Measurements from ENCODE around the gene SLC33A1.
"Not testable (repeated sequence)": the region's sequence is repeated elsewhere in the genome, so short reads cannot be mapped to it uniquely, and the experiment has no call there.

The SLC33A1 gene

DNA sequence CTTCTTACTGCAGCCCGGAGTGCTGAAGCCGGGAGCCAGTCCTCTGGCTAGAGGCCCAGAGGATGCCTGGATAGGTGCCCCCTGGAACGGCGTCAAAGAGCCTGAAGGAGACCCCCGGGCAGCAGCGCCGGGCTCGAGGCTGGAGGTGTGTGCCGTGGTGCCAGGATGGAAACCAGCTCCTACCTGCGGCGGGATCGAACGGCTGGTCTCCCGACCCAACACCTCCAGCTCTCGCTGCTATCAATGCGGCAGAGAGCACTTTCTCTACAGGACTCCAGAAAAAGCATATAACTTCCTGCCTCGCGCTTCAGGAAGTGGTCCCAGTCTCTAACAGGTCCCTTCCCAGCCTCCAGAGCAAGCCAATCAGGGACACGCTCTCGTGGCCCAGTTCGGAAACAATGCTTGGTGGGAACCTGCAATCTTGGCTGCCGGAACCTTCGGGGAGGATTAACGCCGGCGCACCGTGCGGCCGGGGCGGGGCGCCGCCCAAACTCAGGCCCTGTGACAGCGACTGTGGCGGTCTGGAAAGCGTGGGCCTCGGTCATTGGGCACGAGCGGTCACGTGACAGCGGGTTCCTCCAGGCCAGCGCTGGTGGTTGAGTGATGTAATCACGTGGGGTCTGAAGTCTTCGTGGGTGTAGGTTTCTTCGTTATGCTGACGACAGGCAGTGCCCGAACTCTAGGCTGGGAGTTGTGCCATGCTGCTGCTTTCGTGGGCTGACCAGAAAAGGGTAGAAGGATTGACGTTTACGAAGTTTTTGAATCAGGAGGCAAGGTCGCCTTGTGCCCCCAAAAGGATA, at the start of gene SLC33A1:
Gene SLC33A1, minus strand, starts transcription at position 287 of the 800 bp plus-strand sequence. CDS start 430 bp downstream, outside the sequence.
- DNase-seq (ENCODE audit: low spot score) = peak; percentile 99

- DNase-seq (ENCODE audit: low spot score) = no peak
Observed at GRCh38 chr3:155895379-155895900, 41.2 kb upstream of the SLC33A1 start.

GRCh38 chr3:155891321-155891720, 37.1 kb upstream of the SLC33A1 start:
- no peak for DNase-seq (ENCODE audit: low spot score)

- no peak for DNase-seq (ENCODE audit: low spot score)
Observed at GRCh38 chr3:155890671-155891190, 36.5 kb upstream of the SLC33A1 start.

DNA sequence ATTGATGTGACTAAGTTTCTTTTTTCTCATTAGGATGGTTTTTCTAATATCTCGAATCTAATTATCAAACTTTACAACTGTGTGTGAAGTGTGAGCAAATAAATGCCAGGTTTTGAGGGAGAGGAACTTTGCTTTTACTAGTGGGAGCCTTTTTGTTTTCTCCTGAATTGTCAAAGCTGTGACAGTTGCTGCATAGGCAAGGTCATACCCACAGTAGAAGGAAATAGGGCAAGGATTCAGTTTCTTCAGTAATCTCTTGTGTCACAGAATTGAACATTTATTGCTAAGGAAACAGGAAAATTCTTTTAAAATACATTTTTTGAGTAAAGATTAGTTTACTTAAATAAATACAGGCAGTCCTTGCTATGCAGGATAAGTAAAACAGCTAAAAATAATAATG, 35.7 kb upstream of the SLC33A1 start:
- no peak for DNase-seq (ENCODE audit: low spot score)

GRCh38 chr3:155889212-155889611, 35.0 kb upstream of the SLC33A1 start:
- no peak for DNase-seq (ENCODE audit: low spot score)

- no peak for DNase-seq (ENCODE audit: low spot score)
Observed at GRCh38 chr3:155886915-155887314, 32.7 kb upstream of the SLC33A1 start.

- DNase-seq (ENCODE audit: low spot score) = not testable (repeated sequence)
Observed at GRCh38 chr3:155886348-155886747, 32.1 kb upstream of the SLC33A1 start.

- DNase-seq (ENCODE audit: low spot score) = no peak
Observed at GRCh38 chr3:155885292-155885691, 31.1 kb upstream of the SLC33A1 start.

DNA sequence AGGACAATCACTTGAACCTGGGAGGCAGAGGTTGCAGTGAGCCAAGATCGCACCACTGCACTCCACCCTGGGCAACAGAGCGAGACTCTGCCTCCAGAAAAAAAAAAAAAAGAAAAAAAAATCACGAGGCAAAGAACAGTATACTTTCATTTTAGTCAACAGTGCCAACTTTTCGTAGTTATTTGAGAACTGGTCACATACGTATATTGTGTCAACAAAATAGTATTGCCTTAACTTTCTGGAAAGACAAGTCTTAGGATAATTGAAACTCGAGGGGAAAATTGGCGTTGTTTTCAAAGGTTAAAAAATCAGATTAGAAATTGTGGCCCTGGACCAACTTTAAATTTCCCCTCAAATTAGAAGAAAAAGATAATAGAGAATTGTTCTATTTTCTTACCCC, 30.1 kb upstream of the SLC33A1 start:
- no peak for DNase-seq (ENCODE audit: low spot score)

DNA sequence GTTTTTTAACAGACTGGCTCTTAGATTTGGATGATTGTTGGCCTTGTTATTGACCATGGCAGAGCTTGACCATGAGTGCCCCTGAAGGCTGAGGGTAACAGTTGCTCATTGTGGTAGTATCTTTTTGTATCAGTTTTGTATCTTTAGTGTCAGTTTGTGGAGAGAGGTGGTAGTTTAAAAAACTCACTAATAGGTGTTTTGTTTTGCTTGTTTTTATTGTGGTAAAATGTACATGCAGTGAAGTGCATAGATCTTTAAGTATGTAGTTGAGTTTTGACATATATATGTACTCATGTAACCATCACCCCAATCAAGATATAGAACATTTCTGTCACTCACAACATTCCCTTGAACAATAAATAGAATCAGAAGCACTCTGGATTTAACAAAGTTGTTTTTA, 26.1 kb upstream of the SLC33A1 start:
- DNase-seq (ENCODE audit: low spot score) = no peak

DNA sequence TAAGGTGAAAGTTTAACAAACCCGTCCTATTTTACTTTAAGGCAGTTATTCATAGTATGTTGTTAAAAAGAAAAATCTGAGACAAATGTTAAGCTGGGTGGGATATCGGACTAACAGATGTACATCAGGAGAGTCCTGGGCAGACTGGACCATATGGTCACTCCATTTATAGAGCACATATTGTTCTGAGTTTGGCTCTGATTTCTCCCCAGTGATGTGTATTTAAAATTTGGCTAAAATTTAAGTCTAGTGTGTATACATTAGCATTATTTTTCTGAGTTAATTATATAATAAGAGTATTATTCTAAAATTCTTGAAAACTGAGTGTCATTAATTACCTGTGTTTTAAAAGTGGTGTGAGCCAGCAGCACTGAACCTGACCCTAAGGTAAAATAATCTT, 22.3 kb upstream of the SLC33A1 start:
- no peak for DNase-seq (ENCODE audit: low spot score)

- DNase-seq (ENCODE audit: low spot score) = no peak
Observed at GRCh38 chr3:155876037-155876436, 21.8 kb upstream of the SLC33A1 start.

GRCh38 chr3:155872904-155873646, 18.8 kb upstream of the SLC33A1 start:
- DNase-seq (ENCODE audit: low spot score) = no peak

DNA sequence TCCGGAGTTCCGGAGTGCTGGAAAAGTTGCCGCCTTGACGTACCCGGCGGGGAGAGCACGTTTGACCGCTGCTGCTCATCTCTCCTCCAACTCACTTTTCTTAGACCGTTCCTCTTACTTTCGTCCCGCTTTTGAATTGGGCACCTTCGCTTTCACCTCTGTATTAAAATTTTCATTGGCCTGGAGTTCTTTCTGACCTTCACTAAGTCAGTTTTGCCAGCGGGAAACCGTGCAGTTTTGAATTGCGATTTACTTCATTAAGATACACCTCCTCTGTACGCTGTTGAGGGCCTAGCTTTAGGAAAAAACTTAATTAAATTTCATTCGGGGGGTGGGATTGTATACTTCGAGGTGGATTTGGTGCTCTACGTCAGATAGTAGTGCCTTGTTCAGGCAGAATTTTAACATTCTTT, 17.5 kb upstream of the SLC33A1 start:
- no peak for DNase-seq (ENCODE audit: low spot score)

DNA sequence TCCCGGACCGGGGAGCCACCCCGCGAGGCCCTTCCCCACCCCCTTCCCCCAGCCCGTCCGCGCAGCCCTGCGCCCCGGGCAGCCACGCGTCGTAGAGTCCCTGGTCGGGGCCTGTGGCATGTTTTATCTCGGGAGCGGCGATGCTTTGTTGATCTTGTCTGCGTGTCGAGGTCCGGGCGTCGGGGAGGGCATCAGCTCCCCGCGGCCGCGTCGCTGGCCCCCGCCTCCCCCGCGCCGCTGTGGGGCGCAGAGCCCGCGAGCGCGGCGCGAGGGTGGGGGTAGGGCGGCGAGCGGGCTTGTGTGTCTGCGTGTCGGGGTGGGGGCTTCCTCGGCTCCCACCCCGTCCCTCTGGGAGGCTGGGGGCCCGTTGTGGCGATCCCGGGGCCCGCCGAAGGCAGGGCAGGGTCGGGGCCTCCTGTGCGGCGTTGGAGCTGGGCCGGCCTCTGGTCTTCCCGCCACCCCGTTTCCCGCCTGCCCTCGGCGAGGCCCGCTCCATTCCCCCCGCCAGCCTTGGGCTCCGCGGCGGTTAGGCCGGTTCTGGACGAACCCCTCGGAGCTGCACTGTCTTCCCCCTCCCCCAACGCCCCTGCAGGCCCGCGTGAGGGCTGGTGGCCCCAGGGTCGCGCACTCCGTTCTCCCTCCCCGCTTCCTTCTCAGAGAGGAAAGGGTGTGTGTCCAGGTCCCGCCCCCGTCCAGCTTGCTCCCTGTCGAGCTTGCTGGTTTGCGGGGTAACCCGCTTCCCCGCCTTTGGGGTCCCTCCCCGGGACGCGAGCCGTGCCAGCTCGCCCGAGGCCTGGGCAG, 16.9 kb upstream of the SLC33A1 start:
- peak; percentile 46 for DNase-seq (ENCODE audit: low spot score)

- peak; percentile 92 for DNase-seq (ENCODE audit: low spot score)
Observed at GRCh38 chr3:155870133-155870944, 16.1 kb upstream of the SLC33A1 start, which contains the start of gene GMPS. Gene GMPS, plus strand, starts transcription at chr3:155870650. Its CDS starts 221 bp downstream, at chr3:155870871.

GRCh38 chr3:155869691-155870090, 15.5 kb upstream of the SLC33A1 start:
- DNase-seq (ENCODE audit: low spot score) = no peak

DNA sequence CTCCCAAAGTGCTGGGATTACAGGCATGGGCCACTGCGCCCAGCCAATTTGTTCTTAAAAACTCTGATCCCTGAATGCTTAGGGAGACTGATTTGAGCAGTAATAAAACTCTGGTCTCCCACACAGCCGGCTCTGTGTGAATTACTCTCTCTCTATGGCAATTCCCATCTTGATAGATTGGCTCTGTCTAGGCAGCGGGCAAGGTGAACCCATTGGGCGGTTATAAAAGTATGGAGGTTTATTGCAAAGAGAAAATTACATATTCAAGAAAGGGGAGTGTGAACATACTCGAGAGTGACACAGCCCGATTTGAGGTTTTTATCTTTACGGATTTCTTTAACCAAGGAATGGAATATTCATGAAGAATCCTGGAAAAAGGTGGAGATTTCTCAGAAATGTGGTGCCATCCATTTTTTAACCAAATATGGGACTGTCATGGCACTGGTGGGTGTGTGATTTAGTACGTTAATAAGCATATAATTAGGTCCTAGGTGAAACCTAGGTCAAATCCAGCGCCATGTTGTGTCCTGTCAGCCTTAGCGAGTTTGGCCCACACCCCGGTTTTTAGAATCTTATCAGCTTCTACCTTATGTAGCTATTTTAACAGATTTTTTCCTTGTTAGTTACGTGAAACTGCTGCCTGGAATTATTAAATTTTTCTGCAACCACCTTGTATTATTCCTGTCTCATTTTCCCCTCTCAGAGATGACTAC, 9.0 kb upstream of the SLC33A1 start:
- no peak for DNase-seq (ENCODE audit: low spot score)

DNA sequence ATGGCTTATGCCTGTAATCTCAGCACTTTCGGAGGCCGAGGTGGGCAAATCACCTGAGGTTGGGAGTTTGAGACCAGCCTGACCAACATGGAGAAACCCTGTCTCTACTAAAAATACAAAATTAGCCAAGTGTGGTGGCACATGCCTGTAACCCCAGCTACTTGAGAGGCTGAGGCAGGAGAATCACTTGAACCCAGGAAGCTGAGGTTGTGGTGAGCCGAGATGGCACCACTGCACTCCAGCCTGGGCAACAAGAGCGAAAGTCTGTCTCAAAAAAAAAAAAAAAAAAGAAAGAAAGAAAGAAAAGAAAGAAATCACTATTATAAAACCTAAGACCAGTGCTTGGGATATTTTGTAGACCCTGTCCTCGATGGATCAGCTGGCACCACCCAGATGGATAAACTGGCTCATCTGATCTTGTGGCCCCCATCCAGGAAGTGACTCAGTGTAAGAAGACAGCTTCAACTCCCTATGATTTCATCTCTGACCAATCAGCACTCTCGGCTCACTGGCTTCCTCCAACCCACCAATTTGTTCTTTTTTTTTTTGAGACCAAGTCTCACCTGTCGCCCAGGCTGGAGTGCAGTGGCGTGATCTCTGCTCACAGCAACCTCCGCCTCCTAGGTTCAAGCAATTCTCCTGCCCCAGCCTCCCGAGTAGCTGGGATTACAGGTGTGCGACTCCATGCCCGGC, 8.2 kb upstream of the SLC33A1 start:
- peak; percentile 52 for DNase-seq (ENCODE audit: low spot score)

Measured in SW480 (cell line).